Measurements from ENCODE around the gene ADAMTSL1. TPM values are rescaled to one million over a fixed set of nuclear protein-coding genes. Genes with fewer than 3 reads are reported as not detected.

Gene ADAMTSL1
- total RNA-seq, 1 experiment from 2014 or later, result not detected

- TF ChIP-seq, protein P1, sequence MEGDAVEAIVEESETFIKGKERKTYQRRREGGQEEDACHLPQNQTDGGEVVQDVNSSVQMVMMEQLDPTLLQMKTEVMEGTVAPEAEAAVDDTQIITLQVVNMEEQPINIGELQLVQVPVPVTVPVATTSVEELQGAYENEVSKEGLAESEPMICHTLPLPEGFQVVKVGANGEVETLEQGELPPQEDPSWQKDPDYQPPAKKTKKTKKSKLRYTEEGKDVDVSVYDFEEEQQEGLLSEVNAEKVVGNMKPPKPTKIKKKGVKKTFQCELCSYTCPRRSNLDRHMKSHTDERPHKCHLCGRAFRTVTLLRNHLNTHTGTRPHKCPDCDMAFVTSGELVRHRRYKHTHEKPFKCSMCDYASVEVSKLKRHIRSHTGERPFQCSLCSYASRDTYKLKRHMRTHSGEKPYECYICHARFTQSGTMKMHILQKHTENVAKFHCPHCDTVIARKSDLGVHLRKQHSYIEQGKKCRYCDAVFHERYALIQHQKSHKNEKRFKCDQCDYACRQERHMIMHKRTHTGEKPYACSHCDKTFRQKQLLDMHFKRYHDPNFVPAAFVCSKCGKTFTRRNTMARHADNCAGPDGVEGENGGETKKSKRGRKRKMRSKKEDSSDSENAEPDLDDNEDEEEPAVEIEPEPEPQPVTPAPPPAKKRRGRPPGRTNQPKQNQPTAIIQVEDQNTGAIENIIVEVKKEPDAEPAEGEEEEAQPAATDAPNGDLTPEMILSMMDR (IDR thresholded peaks at IDR 0.05 in 2 of 3, conservative IDR thresholded peaks at IDR 0.05 in 1 of 3; ENCODE audit: borderline replicate concordance in 1 of 3, insufficient read depth in 1 of 3, low read depth in 2 of 3, low read length in 2 of 3), result no peak
- TF ChIP-seq ZFX (IDR thresholded peaks at IDR 0.05), result no peak
Observed at GRCh38 chr9:18741359-18741758, 267.4 kb downstream of the ADAMTSL1 start (continued).

GRCh38 chr9:18741945-18742344 is 268.0 kb downstream of the ADAMTSL1 start:
- Histone ChIP-seq H3K9me3 (ENCODE audit: control insufficient read depth in 1 of 2, insufficient read depth in 1 of 2, low read depth in 1 of 2, low read length in 2 of 2) (no peaks in the 10 kb centered on the region), H3K27ac (ENCODE audit: low read depth, low read length) (no peak overlapping the region), H2AFZ (ENCODE audit: low read depth, low read length, poor library complexity, severe bottlenecking) (no peak overlapping the region), H3K36me3 (ENCODE audit: control insufficient read depth in 1 of 2, insufficient read depth in 2 of 2, low read length in 2 of 2) (no peaks in the 10 kb centered on the region), H3K9ac (ENCODE audit: low read length) (no peak overlapping the region), H3K9me2 (ENCODE audit: insufficient read depth) (no peaks in the 10 kb centered on the region), H3K4me2 (ENCODE audit: low read length) (no peak overlapping the region), H3K79me2 (ENCODE audit: insufficient read depth, low read length) (no peaks in the 10 kb centered on the region), H4K20me1 (ENCODE audit: insufficient read depth) (no peaks in the 10 kb centered on the region), H3K4me3 (replicated peaks in 1 of 2; ENCODE audit: low read depth in 1 of 2, low read length in 2 of 2) (no peak overlapping the region), H3K27me3 (ENCODE audit: insufficient read depth, low read length) (no peaks in the 10 kb centered on the region; the same call in 1 of the 2 replicates), H3K4me1 (ENCODE audit: control insufficient read depth in 1 of 2, insufficient read depth in 2 of 2, low read length in 2 of 2) (no peaks in the 10 kb centered on the region)
- DNase-seq (ENCODE audit: low read depth, low spot score), result no peak
- intact Hi-C loops (cut with micrococcal nuclease), result no loop called here
- BruUV-seq (replicated peaks), result no TSS peak
- no peak for ATAC-seq
- TF ChIP-seq POLR2AphosphoS5 (IDR thresholded peaks at IDR 0.05; ENCODE audit: low read depth, low read length), result no peak
- ChIA-PET POLR2A (no interaction called here), CTCF (no interaction called here), RAD21 (ENCODE audit: low non-redundant PET in 1 of 2, low total read pairs in 2 of 2, uncharacterized antibody in 2 of 2, unreplicated experiment in 2 of 2) (no interaction called here)

DNA sequence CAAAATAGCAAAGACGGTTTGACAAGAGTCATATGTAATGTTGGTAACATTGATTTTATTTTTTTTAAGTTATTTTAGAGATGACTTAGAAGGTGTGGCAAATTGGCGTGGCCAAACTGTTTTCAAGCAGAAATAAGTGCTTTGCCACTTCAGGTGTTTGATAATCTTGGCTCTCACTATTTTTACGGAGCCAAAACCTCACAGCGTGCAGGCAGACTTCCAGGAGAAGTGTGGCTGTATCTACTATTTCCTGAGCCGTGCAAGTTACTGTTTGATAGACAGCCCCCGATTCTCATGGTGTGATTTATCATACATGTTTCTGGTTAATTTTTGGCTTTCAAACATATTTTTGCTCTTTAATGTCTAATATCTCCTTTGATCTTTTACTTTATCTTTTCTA is 269.5 kb downstream of the ADAMTSL1 start:
- no peaks in the 10 kb centered on the region for H3K36me3 ChIP-seq (ENCODE audit: control insufficient read depth in 1 of 2, insufficient read depth in 2 of 2, low read length in 2 of 2)
- no peak overlapping the region for H3K9ac ChIP-seq (ENCODE audit: low read length)
- H3K9me3 ChIP-seq (ENCODE audit: control insufficient read depth in 1 of 2, insufficient read depth in 1 of 2, low read depth in 1 of 2, low read length in 2 of 2), result no peaks in the 10 kb centered on the region
- H3K79me2 ChIP-seq (ENCODE audit: insufficient read depth, low read length), result no peaks in the 10 kb centered on the region
- ChIA-PET CTCF (no interaction called here), RAD21 (ENCODE audit: low non-redundant PET in 1 of 2, low total read pairs in 2 of 2, uncharacterized antibody in 2 of 2, unreplicated experiment in 2 of 2) (no interaction called here), POLR2A (no interaction called here)
- H2AFZ ChIP-seq (ENCODE audit: low read depth, low read length, poor library complexity, severe bottlenecking), result no peak overlapping the region
- intact Hi-C loops (cut with micrococcal nuclease), result no loop called here
- no peaks in the 10 kb centered on the region; the same call in 1 of the 2 replicates for H3K27me3 ChIP-seq (ENCODE audit: insufficient read depth, low read length)
- ATAC-seq (no peak), DNase-seq (ENCODE audit: low read depth, low spot score) (no peak)
- H3K27ac ChIP-seq (ENCODE audit: low read depth, low read length), result no peak overlapping the region
- H3K4me2 ChIP-seq (ENCODE audit: low read length), result no peak overlapping the region
- BruUV-seq (replicated peaks), result no TSS peak
- no peaks in the 10 kb centered on the region for H3K9me2 ChIP-seq (ENCODE audit: insufficient read depth)
- H3K4me3 ChIP-seq (replicated peaks in 1 of 2; ENCODE audit: low read depth in 1 of 2, low read length in 2 of 2), result no peak overlapping the region
- H3K4me1 ChIP-seq (ENCODE audit: control insufficient read depth in 1 of 2, insufficient read depth in 2 of 2, low read length in 2 of 2), result no peaks in the 10 kb centered on the region
- H4K20me1 ChIP-seq (ENCODE audit: insufficient read depth), result no peaks in the 10 kb centered on the region
- TF ChIP-seq EZH2phosphoT487 (IDR thresholded peaks at IDR 0.05; ENCODE audit: borderline replicate concordance), result no peak
- TF ChIP-seq POLR2AphosphoS5 (IDR thresholded peaks at IDR 0.05; ENCODE audit: low read depth, low read length), result no peak
- TF ChIP-seq REST (IDR thresholded peaks at IDR 0.05; ENCODE audit: low read depth), result no peak
- TF ChIP-seq TCF7L2 (IDR thresholded peaks at IDR 0.05; ENCODE audit: borderline replicate concordance, extremely low read depth, insufficient read depth, insufficient read length), result no peak
- no peak for TF ChIP-seq ELF1 (IDR thresholded peaks at IDR 0.05; ENCODE audit: borderline replicate concordance, low read depth)
- TF ChIP-seq SIN3A (IDR thresholded peaks at IDR 0.05; ENCODE audit: low read depth), result no peak
- no peak for TF ChIP-seq FOSL1 (IDR thresholded peaks at IDR 0.05; ENCODE audit: low read depth)
- no peak for TF ChIP-seq RAD21 (IDR thresholded peaks at IDR 0.05; ENCODE audit: low read depth)
- TF ChIP-seq, protein P1 (IDR thresholded peaks at IDR 0.05 in 2 of 3, conservative IDR thresholded peaks at IDR 0.05 in 1 of 3; ENCODE audit: borderline replicate concordance in 1 of 3, insufficient read depth in 1 of 3, low read depth in 2 of 3, low read length in 2 of 3), result no peak
